GM12878 (cell line): Measurements from ENCODE around the gene SET. TPM values are rescaled to one million over a fixed set of nuclear protein-coding genes. Genes with fewer than 3 reads are reported as not detected.
A peak's percentile ranks its signal among the peaks of the same experiment; 100 is the strongest.

Experiments used
- ATAC-seq: fragments of 200-7000 bp; cut with Tn5 transposase; 3 replicates; pipeline ENCODE4 v1.9.1; 2020; ENCODE audit warnings: mild to moderate bottlenecking, moderate library complexity
- BruUV-seq: library from RNA; stranded (reverse); fragments of 400-500 nt; replicated peaks from 2 replicates; lab custom pipeline; 2021; lab: Mats Ljungman, UMichigan
- CTCF ChIA-PET: fragments of 300-600 bp; sonication (Branson Sonifier 250); formaldehyde crosslinking; extraction: SDS; loops from one replicate; lab custom pipeline; 2021; ENCODE audit warnings: inconsistent platforms; lab: Yijun Ruan, JAX
- POLR2A ChIA-PET: fragments of 350-600 bp; formaldehyde crosslinking; extraction: SDS; loops from one replicate; lab custom pipeline; 2021; ENCODE audit warnings: inconsistent platforms; lab: Charles Lee
- RAD21 ChIA-PET: fragments of 300-600 bp; sonication (Branson Sonifier 250); formaldehyde crosslinking; loops from one replicate; lab custom pipeline; 2023; ENCODE audit warnings: antibody characterized with exemption; ENCODE audit not compliant: unreplicated experiment; lab: Charles Lee
- SMC1A ChIA-PET: fragments of 300-600 bp; sonication (Branson Sonifier 250); formaldehyde crosslinking; loops from one replicate; lab custom pipeline; 2023; ENCODE audit not compliant: unreplicated experiment, uncharacterized antibody; lab: Charles Lee
- DNase-seq: peaks from one replicate; pipeline ENCODE4 v3.0.0-alpha.2; 2011; ENCODE audit warnings: low read depth, low spot score
- FAIRE-seq: peaks from 3 replicates; lab custom pipeline; 2011; peaks lifted over from hg19 to GRCh38; lab: Jason Lieb, UNC
- H2AFZ ChIP-seq: 2 replicates; pipeline ENCODE4 v1.6.0; 2011; ENCODE audit warnings: low read depth, low read length, control low read depth; ENCODE audit not compliant: control insufficient read depth
- H3K27ac ChIP-seq: 2 replicates; pipeline ENCODE4 v1.5.1; 2011; ENCODE audit warnings: control low read depth; ENCODE audit not compliant: control insufficient read depth, insufficient read depth
- H3K27me3 ChIP-seq, 2 experiments: replicated peaks in 1 of 2; 2 replicates each; pipeline versions ENCODE4 v1.6.0 to v1.6.1; 2011; ENCODE audit warnings: low read length in 1 of 2; ENCODE audit not compliant: control insufficient read depth in 2 of 2, insufficient read depth in 2 of 2
- H3K36me3 ChIP-seq, 2 experiments: 2 replicates each; pipeline ENCODE4 v1.5.1; 2011; ENCODE audit warnings: low read length in 1 of 2; ENCODE audit not compliant: control insufficient read depth in 2 of 2, insufficient read depth in 2 of 2
- H3K4me1 ChIP-seq: 2 replicates; pipeline ENCODE4 v1.6.1; 2011; ENCODE audit warnings: mild to moderate bottlenecking, low read length, moderate library complexity, mixed read lengths; ENCODE audit not compliant: control insufficient read depth, insufficient read depth
- H3K4me2 ChIP-seq: 2 replicates; pipeline ENCODE4 v1.6.0; 2011; ENCODE audit warnings: control low read depth; ENCODE audit not compliant: control insufficient read depth, insufficient read depth
- H3K4me3 ChIP-seq: fragments of 200-600 bp; sonication (generic); 2 replicates; pipeline ENCODE4 v1.5.1; 2016
- H3K79me2 ChIP-seq: 2 replicates; pipeline ENCODE4 v1.6.0; 2011; ENCODE audit warnings: low read length; ENCODE audit not compliant: control insufficient read depth, insufficient read depth
- H3K9ac ChIP-seq: 2 replicates; pipeline ENCODE4 v1.8.0; 2011; ENCODE audit warnings: low read length, control low read depth, mixed read lengths; ENCODE audit not compliant: control insufficient read depth, insufficient read depth
- H3K9me3 ChIP-seq: replicated peaks from 3 replicates; pipeline ENCODE4 v1.5.1; 2011; ENCODE audit warnings: mild to moderate bottlenecking, low read length; ENCODE audit not compliant: control insufficient read depth, insufficient read depth
- H4K20me1 ChIP-seq: 2 replicates; pipeline ENCODE4 v1.6.0; 2011; ENCODE audit not compliant: control insufficient read depth, insufficient read depth
- BHLHE40 ChIP-seq, 2 experiments: fragments of 450-650 bp in 1 of 2; IDR thresholded peaks; 2 replicates each; pipeline ENCODE4 v1.6.1; 2011 to 2017; ENCODE audit warnings: low read depth in 2 of 2, borderline replicate concordance in 1 of 2, improper control_type of control experiment in 1 of 2, low read length in 1 of 2, mild to moderate bottlenecking in 1 of 2
- BRCA1 ChIP-seq: IDR thresholded peaks from 2 replicates; pipeline ENCODE4 v1.6.1; 2011; ENCODE audit warnings: low read depth, low read length, improper control_type of control experiment
- CUX1 ChIP-seq: IDR thresholded peaks from 2 replicates; pipeline ENCODE4 v1.6.1; 2012; ENCODE audit warnings: improper control_type of control experiment, low read depth, low read length; ENCODE audit not compliant: insufficient replicate concordance
- FOS ChIP-seq: IDR thresholded peaks from 3 replicates; pipeline ENCODE4 v1.6.1; 2011; ENCODE audit warnings: borderline replicate concordance; ENCODE audit not compliant: insufficient read length; ENCODE audit errors: extremely low read depth
- GATAD2B ChIP-seq: fragments of 450-650 bp; conservative IDR thresholded peaks from 2 replicates; pipeline ENCODE4 v1.6.1; 2017; ENCODE audit warnings: low read depth, mild to moderate bottlenecking, moderate library complexity
- HCFC1 ChIP-seq: fragments of 150-350 bp; IDR thresholded peaks from 2 replicates; pipeline ENCODE4 v1.6.1; 2014; ENCODE audit warnings: low read length
- HDAC6 ChIP-seq: fragments of 200-600 bp; sonication (generic); IDR thresholded peaks from one replicate; pipeline ENCODE4 v1.8.0; 2017; ENCODE audit warnings: antibody characterized with exemption; ENCODE audit not compliant: unreplicated experiment
- MLLT1 ChIP-seq: fragments of 450-650 bp; IDR thresholded peaks from 2 replicates; pipeline ENCODE4 v1.6.1; 2016; ENCODE audit warnings: mild to moderate bottlenecking
- NFYB ChIP-seq: IDR thresholded peaks from 2 replicates; pipeline ENCODE4 v1.6.1; 2011; ENCODE audit warnings: low read depth, mild to moderate bottlenecking, low read length, improper control_type of control experiment, moderate library complexity; ENCODE audit not compliant: insufficient read depth
- RAD51 ChIP-seq: fragments of 450-650 bp; IDR thresholded peaks from 2 replicates; pipeline ENCODE4 v1.6.1; 2016; ENCODE audit warnings: moderate library complexity, mild to moderate bottlenecking, inconsistent platforms
- RCOR1 ChIP-seq: conservative IDR thresholded peaks from 2 replicates; pipeline ENCODE4 v1.6.1; 2012; ENCODE audit warnings: low read depth, low read length, improper control_type of control experiment
- SMARCA5 ChIP-seq: fragments of 450-650 bp; IDR thresholded peaks from 2 replicates; pipeline ENCODE4 v1.6.1; 2017; ENCODE audit warnings: mild to moderate bottlenecking
- SREBF2 ChIP-seq: IDR thresholded peaks from 2 replicates; pipeline ENCODE4 v1.6.1; 2012; ENCODE audit warnings: mild to moderate bottlenecking, low read length
- ZBED1 ChIP-seq: IDR thresholded peaks from 2 replicates; pipeline ENCODE4 v1.6.1; 2016; ENCODE audit warnings: borderline replicate concordance
- WGBS: methylation state at CpG from one replicate; pipeline ENCODE4 v1.1.6; 2016; ENCODE audit warnings: low lambda C conversion rate; ENCODE audit not compliant: insufficient replicate concordance, insufficient coverage; ENCODE audit errors: missing lambda C conversion rate; 5-methylcytosine and 5-hydroxymethylcytosine counted together
- in situ Hi-C: fragments of 300-500 bp; cut with MboI; formaldehyde crosslinking; loops from 9 replicates; pipeline ENCODE4 v1.14.3; 2018; ENCODE audit warnings: mixed read lengths
- intact Hi-C: fragments of 100-400 bp; cut with micrococcal nuclease; formaldehyde crosslinking; loops from one replicate; pipeline ENCODE4 v1.14.2; 2022; ENCODE audit not compliant: unreplicated experiment
- polyA plus RNA-seq, 11 experiments: library from polyadenylated mRNA; depleted of rRNA in 4 of 11; unstranded in 6 of 11; stranded (reverse) in 5 of 11; fragments of >200 nt; fragmentation: Nextera tagmentation in 4 of 11; fragmentation: Illumina TruSeq in 1 of 11; extraction: Ambion mirVana in 4 of 11; extraction: Trizol in 1 of 11; gene quantifications; 1 replicate in 1 of 11; 2 replicates in 10 of 11; pipeline versions ENCODE4 v1.2.1 to v1.2.3, GENCODE V29; 2011 to 2016; ENCODE audit warnings: inconsistent platforms in 2 of 11, missing spikeins in 2 of 11, low read depth in 1 of 11
- total RNA-seq, 4 experiments: library from RNA; depleted of rRNA in 3 of 4; stranded (reverse); fragments of >200 nt in 3 of 4; fragmentation: Illumina TruSeq in 1 of 4; extraction: Trizol in 1 of 4; gene quantifications; 2 replicates each; pipeline versions ENCODE4 v1.2.1 to v1.2.3, GENCODE V29; 2013 to 2021

Gene SET
- total and polyA plus RNA-seq, 10 of the 15 experiments (the other 5 are each of a cell fraction or from before 2014, with no cell fraction given): 284 to 706 (median 445) TPM

- WGBS: 1% methylated on average over 67 of the region's 68 CpGs
- H3K4me2 ChIP-seq: peak within 1 kb of the TSS; percentile 99
- DNase-seq (peak; percentile 92), FAIRE-seq (peak; percentile 94), ATAC-seq (peak; percentile 99)
- H3K9ac ChIP-seq: peak within 1 kb of the TSS; percentile 76
- CTCF ChIA-PET: interaction anchor here (0.8 to 1.9 kb wide), 12 partner anchors 9 to 303 kb away, joined by 3 to 10 read pairs (median 4); partner anchors contain the start of genes CERCAM, ENDOG, KYAT1 and PKN3
- RAD21 ChIA-PET: interaction anchor here (0.8 to 1.7 kb wide), 10 partner anchors 22 to 285 kb away, joined by 3 to 8 read pairs (median 4); partner anchors contain the start of genes ENDOG and PKN3
- H3K79me2 ChIP-seq: peaks cover 20% of the 10 kb centered on the region
- BruUV-seq: no TSS peak
- peak within 1 kb of the TSS; percentile 100 for H3K4me3 ChIP-seq
- H4K20me1 ChIP-seq: no peaks in the 10 kb centered on the region
- SMC1A ChIA-PET: interaction anchor here (0.7 to 1.4 kb wide), 7 partner anchors 14 to 218 kb away, joined by 3 read pairs; no protein-coding TSS in a partner anchor
- no peaks in the 10 kb centered on the region for H3K9me3 ChIP-seq
- intact Hi-C loops (loop anchor here (5.0 kb wide), 1 partner anchor 223 kb away; the partner anchor contains the start of genes DOLK and NUP188), in situ Hi-C loops (no loop called here)
- no peaks in the 10 kb centered on the region for H3K27me3 ChIP-seq
- peak within 1 kb of the TSS; percentile 95 for H2AFZ ChIP-seq
- peak within 1 kb of the TSS; percentile 63 for H3K27ac ChIP-seq
- H3K4me1 ChIP-seq: peaks cover 5% of the 10 kb centered on the region
- peaks cover 0 to 4% of the 10 kb centered on the region in 2 experiments; a peak in 2 of 4 replicates for H3K36me3 ChIP-seq
- POLR2A ChIA-PET: interaction anchor here (0.6 to 2.6 kb wide), 14 partner anchors 13 to 652 kb away, joined by 3 to 14 read pairs (median 4); partner anchors contain the start of genes ENDOG, SET and URM1
- no peak for TF ChIP-seq BRCA1
- peak; percentile 47 for TF ChIP-seq FOS
- peak; percentile 100 for TF ChIP-seq SMARCA5
- TF ChIP-seq SREBF2: no peak
- TF ChIP-seq GATAD2B: peak; percentile 61; the same call in 1 of the 2 replicates
- no peak for TF ChIP-seq RAD51
- no peak for TF ChIP-seq CUX1
- peak in 1 of 2 experiments; percentile 8; a peak in 1 of 4 replicates for TF ChIP-seq BHLHE40 (IDR thresholded peaks at IDR 0.05; ENCODE audit: borderline replicate concordance in 1 of 2, low read depth in 2 of 2, low read length in 1 of 2)
- peak; percentile 42; the same call in 1 of the 2 replicates for TF ChIP-seq ZBED1
- peak; percentile 29 for TF ChIP-seq HDAC6
- 0 out of 2 replicates have a peak, but pooled peaks have one; percentile 10 for TF ChIP-seq RCOR1
- 0 out of 2 replicates have a peak, but pooled peaks have one; percentile 14 for TF ChIP-seq MLLT1
- peak; percentile 92 for TF ChIP-seq NFYB
- TF ChIP-seq HCFC1: no peak; the same call in none of the 2 replicates
Measured at GRCh38 chr9:128723866-128724743, 35.1 kb downstream of the SET start, which contains the start of gene ZDHHC12. Gene ZDHHC12 (minus strand): TSS chr9:128724127. CDS start chr9:128724093, 34 bp downstream.
